HL-60 (cell line): ENCODE data around the gene CHMP4B.

ENCODE experiments used
- DNase-seq, 2 experiments: peaks; one replicate each; pipeline ENCODE4 v3.0.0-alpha.2; 2010 to 2020; ENCODE audit warnings: low read depth in 1 of 2, low spot score in 1 of 2
- H3K27ac ChIP-seq: fragments of 250-450 bp; sonication (Bioruptor Pico); replicated peaks from 2 replicates; pipeline ENCODE4 v1.5.1; 2020; ENCODE audit warnings: mild to moderate bottlenecking, moderate library complexity
- H3K27me3 ChIP-seq: fragments of 250-450 bp; sonication (Bioruptor Pico); 2 replicates; pipeline ENCODE4 v1.5.1; 2021; ENCODE audit warnings: mild to moderate bottlenecking, moderate library complexity; ENCODE audit not compliant: insufficient read depth, poor library complexity, severe bottlenecking
- H3K4me3 ChIP-seq: replicated peaks from 2 replicates; pipeline ENCODE4 v1.5.1; 2011; ENCODE audit warnings: mild to moderate bottlenecking, control low read depth, low read length; ENCODE audit not compliant: insufficient read depth
- CTCF ChIP-seq: IDR thresholded peaks from one replicate; pipeline ENCODE4 v1.5.1; 2011; ENCODE audit warnings: low read length, control low read depth, inconsistent platforms; ENCODE audit not compliant: insufficient read depth
- GABPA ChIP-seq: IDR thresholded peaks from 2 replicates; pipeline ENCODE4 v1.6.1; 2012; ENCODE audit warnings: low read depth
- POLR2AphosphoS5 ChIP-seq: IDR thresholded peaks from 2 replicates; pipeline ENCODE4 v1.6.1; 2012; ENCODE audit warnings: low read depth
- REST ChIP-seq: IDR thresholded peaks from 2 replicates; pipeline ENCODE4 v1.6.1; 2012; ENCODE audit warnings: low read depth; ENCODE audit not compliant: insufficient replicate concordance
- SPI1 ChIP-seq: IDR thresholded peaks from 2 replicates; pipeline ENCODE4 v1.6.1; 2012; ENCODE audit warnings: low read depth, mild to moderate bottlenecking, borderline replicate concordance

CHMP4B gene

GRCh38 chr20:33781133-33781532 is 30.0 kb upstream of the CHMP4B start:
- TF ChIP-seq POLR2AphosphoS5 (no peak), CTCF (no peak), SPI1 (no peak), REST (no peak), GABPA (no peak)
- no peak overlapping the region for H3K27ac ChIP-seq

GRCh38 chr20:33781945-33782344 is 29.2 kb upstream of the CHMP4B start:
- no peaks in the 10 kb centered on the region for H3K27me3 ChIP-seq
- no peak overlapping the region for H3K27ac ChIP-seq
- H3K4me3 ChIP-seq: no peak overlapping the region
- TF ChIP-seq REST (no peak), CTCF (no peak), GABPA (no peak), POLR2AphosphoS5 (no peak), SPI1 (no peak)
- no peak for DNase-seq

More at GRCh38 chr20:33781133-33781532, 30.0 kb upstream of the CHMP4B start:
- no peak for DNase-seq
- Histone ChIP-seq H3K4me3 (no peak overlapping the region), H3K27me3 (no peaks in the 10 kb centered on the region)

- H3K27me3 ChIP-seq: no peaks in the 10 kb centered on the region
- H3K27ac ChIP-seq: no peak overlapping the region
- no peak overlapping the region for H3K4me3 ChIP-seq
- TF ChIP-seq CTCF: no peak
- no peak for TF ChIP-seq GABPA
- TF ChIP-seq POLR2AphosphoS5: no peak
- no peak for TF ChIP-seq SPI1
- no peak for TF ChIP-seq REST
- DNase-seq: no peak
Observed at GRCh38 chr20:33783256-33783655, 27.9 kb upstream of the CHMP4B start.
